Spleen (tissue), 7 donors: ENCODE data around the gene HCFC1R1.

Source experiments
- CTCF ChIP-seq, 11 experiments: fragments of 200-600 bp in 7 of 11; fragments of 450-650 bp in 4 of 11; sonication (generic) in 4 of 11; IDR thresholded peaks in 8 of 11; conservative IDR thresholded peaks in 3 of 11; 1 replicate in 7 of 11; 2 replicates in 4 of 11; pipeline versions ENCODE4 v1.4.0 to v1.8.0; 2016 to 2021; ENCODE audit warnings: antibody characterized with exemption in 11 of 11, inconsistent platforms in 4 of 11, mild to moderate bottlenecking in 1 of 11
- POLR2A ChIP-seq, 3 donors: fragments of 450-650 bp; IDR thresholded peaks; one replicate each; pipeline ENCODE4 v1.5.1; 2017; ENCODE audit warnings: antibody characterized with exemption in 3 of 3, mild to moderate bottlenecking in 1 of 3
- POLR2AphosphoS5 ChIP-seq, 3 donors: sonication (generic); formaldehyde crosslinking; IDR thresholded peaks; one replicate each; pipeline ENCODE4 v1.5.1; 2017; ENCODE audit warnings: antibody characterized with exemption in 3 of 3
- donor health status: DM: no; HTN: no; CAD: no; lungs with moderate emphysema.
- donor health status: DM: no; HTN: no; CAD: no.
- donor health status: DM: no; HTN: no; CAD: no.

GRCh38 chr16:3065742-3066439 lies 42.1 kb upstream of the HCFC1R1 start:
- TF ChIP-seq CTCF (IDR thresholded peaks at IDR 0.05 in 8 of 11, conservative IDR thresholded peaks at IDR 0.05 in 3 of 11) = no peak
- no peak for TF ChIP-seq POLR2AphosphoS5 (IDR thresholded peaks at IDR 0.05)
- no peak for TF ChIP-seq POLR2A (IDR thresholded peaks at IDR 0.05)
